H1 (cell line): ENCODE measurements around the gene AIRE. TPM values are rescaled to one million over a fixed set of nuclear protein-coding genes. Genes with fewer than 3 reads are reported as not detected.

Experiments used
- CTCF ChIA-PET: fragments of 300-600 bp; sonication (Branson Sonifier 250); formaldehyde crosslinking; loops from one replicate; lab custom pipeline; 2021; ENCODE audit not compliant: partially characterized antibody; lab: Charles Lee
- POLR2A ChIA-PET: fragments of 300-600 bp; sonication (Branson Sonifier 250); formaldehyde crosslinking; loops from one replicate; lab custom pipeline; 2021; ENCODE audit warnings: inconsistent platforms; ENCODE audit not compliant: partially characterized antibody; lab: Charles Lee
- DNase-seq, 2 experiments: peaks; one replicate each; pipeline versions ENCODE4 v3.0.0 to v3.0.0-alpha.2; 2010 to 2022; ENCODE audit warnings: low spot score in 2 of 2, low read depth in 1 of 2, mixed read lengths in 1 of 2
- FAIRE-seq: peaks from 2 replicates; lab custom pipeline; 2011; peaks lifted over from hg19 to GRCh38; lab: Jason Lieb, UNC
- H2AFZ ChIP-seq: 2 replicates; pipeline ENCODE4 v1.8.1; 2012; ENCODE audit warnings: low read length, inconsistent platforms
- H2AK5ac ChIP-seq: 2 replicates; pipeline ENCODE4 v1.6.1; 2013; ENCODE audit warnings: low read depth, low read length
- H2BK120ac ChIP-seq: replicated peaks from 2 replicates; pipeline ENCODE3; 2013; ENCODE audit warnings: low read depth, low read length, inconsistent platforms
- H2BK12ac ChIP-seq: 2 replicates; pipeline ENCODE4 v1.6.1; 2013; ENCODE audit warnings: low read depth, low read length
- H2BK15ac ChIP-seq: 2 replicates; pipeline ENCODE4 v1.6.1; 2013; ENCODE audit warnings: low read length
- H2BK20ac ChIP-seq: 2 replicates; pipeline ENCODE4 v1.6.1; 2013; ENCODE audit warnings: low read length
- H2BK5ac ChIP-seq: 2 replicates; pipeline ENCODE4 v1.6.1; 2013; ENCODE audit warnings: low read depth, low read length
- H3K14ac ChIP-seq: 2 replicates; pipeline ENCODE4 v1.6.1; 2013; ENCODE audit warnings: inconsistent platforms; ENCODE audit not compliant: insufficient read length
- H3K18ac ChIP-seq: 2 replicates; pipeline ENCODE4 v1.6.1; 2013; ENCODE audit warnings: low read length; ENCODE audit errors: extremely low read depth
- H3K23ac ChIP-seq: 2 replicates; pipeline ENCODE4 v1.6.1; 2013; ENCODE audit warnings: inconsistent platforms; ENCODE audit not compliant: insufficient read length
- H3K23me2 ChIP-seq: 2 replicates; pipeline ENCODE4 v1.6.1; 2013; ENCODE audit warnings: low read depth, low read length
- H3K27ac ChIP-seq: 2 replicates; pipeline ENCODE4 v1.6.1; 2011; ENCODE audit warnings: low read depth, low read length, inconsistent platforms
- H3K27me3 ChIP-seq, 4 experiments: replicated peaks in 1 of 4; 1 replicate in 1 of 4; 2 replicates in 3 of 4; pipeline versions ENCODE4 v1.6.1 to v1.8.1; 2011 to 2013; ENCODE audit warnings: low read length in 3 of 4, mild to moderate bottlenecking in 3 of 4, inconsistent platforms in 2 of 4, mixed read lengths in 2 of 4, moderate library complexity in 1 of 4; ENCODE audit not compliant: control insufficient read depth in 3 of 4, insufficient read depth in 3 of 4; ENCODE audit errors: extremely low read depth in 1 of 4
- H3K36me3 ChIP-seq, 4 experiments: 2 replicates each; pipeline versions ENCODE4 v1.6.1 to v1.8.1; 2011 to 2013; ENCODE audit warnings: mild to moderate bottlenecking in 4 of 4, low read length in 3 of 4, moderate library complexity in 2 of 4, control low read depth in 1 of 4, inconsistent platforms in 1 of 4; ENCODE audit not compliant: insufficient read depth in 4 of 4, control insufficient read depth in 2 of 4
- H3K4ac ChIP-seq: replicated peaks from 2 replicates; pipeline ENCODE3; 2013; ENCODE audit warnings: low read length, low read depth, mixed read lengths, inconsistent platforms; ENCODE audit not compliant: insufficient read length
- H3K4me1 ChIP-seq, 4 experiments: replicated peaks in 1 of 4; 1 replicate in 1 of 4; 2 replicates in 3 of 4; pipeline versions ENCODE4 v1.6.1 to v1.8.1; 2011 to 2013; ENCODE audit warnings: low read length in 3 of 4, inconsistent platforms in 2 of 4, mixed read lengths in 1 of 4; ENCODE audit not compliant: insufficient read depth in 4 of 4, control insufficient read depth in 3 of 4
- H3K4me2 ChIP-seq, 2 experiments: 2 replicates each; pipeline versions ENCODE4 v1.6.1 to v1.8.1; 2011 to 2013; ENCODE audit warnings: low read depth in 2 of 2, low read length in 2 of 2, control low read depth in 1 of 2, inconsistent platforms in 1 of 2, mild to moderate bottlenecking in 1 of 2; ENCODE audit not compliant: insufficient read depth in 1 of 2
- H3K4me3 ChIP-seq, 4 experiments: fragments of 200-600, 300-600 bp in 1 of 4; sonication (generic), shearing (Covaris generic), sonication (Bioruptor Twin) in 1 of 4; 2 replicates each; pipeline versions ENCODE4 v1.5.1 to v1.8.1; 2011 to 2016; ENCODE audit warnings: low read length in 4 of 4, low read depth in 3 of 4, control low read depth in 2 of 4, inconsistent platforms in 2 of 4, mild to moderate bottlenecking in 2 of 4, mixed read lengths in 1 of 4, moderate library complexity in 1 of 4; ENCODE audit not compliant: insufficient read depth in 2 of 4; ENCODE audit errors: extremely low read depth in 1 of 4
- H3K56ac ChIP-seq: replicated peaks from 2 replicates; pipeline ENCODE3; 2013; ENCODE audit warnings: low read depth, mild to moderate bottlenecking, mixed read lengths, low read length, inconsistent platforms; ENCODE audit not compliant: insufficient read length
- H3K79me1 ChIP-seq: 2 replicates; pipeline ENCODE4 v1.6.1; 2013; ENCODE audit warnings: low read depth, low read length, control low read depth
- H3K79me2 ChIP-seq, 2 experiments: 2 replicates each; pipeline versions ENCODE4 v1.6.1 to v1.8.1; 2012 to 2013; ENCODE audit warnings: low read length in 2 of 2, mild to moderate bottlenecking in 2 of 2, inconsistent platforms in 1 of 2; ENCODE audit not compliant: insufficient read depth in 2 of 2, control insufficient read depth in 1 of 2
- H3K9ac ChIP-seq, 4 experiments: replicated peaks in 1 of 4; 1 replicate in 1 of 4; 2 replicates in 3 of 4; pipeline versions ENCODE4 v1.6.1 to v1.8.1; 2011 to 2013; ENCODE audit warnings: low read depth in 3 of 4, low read length in 3 of 4, control low read depth in 2 of 4, mild to moderate bottlenecking in 2 of 4, moderate library complexity in 2 of 4, inconsistent platforms in 1 of 4; ENCODE audit errors: extremely low read depth in 1 of 4
- H3K9me3 ChIP-seq, 2 experiments: 2 replicates each; pipeline versions ENCODE4 v1.6.1 to v1.8.1; 2012 to 2013; ENCODE audit warnings: mild to moderate bottlenecking in 2 of 2, moderate library complexity in 2 of 2, control low read depth in 1 of 2, inconsistent platforms in 1 of 2, low read depth in 1 of 2, low read length in 1 of 2, mixed read lengths in 1 of 2; ENCODE audit not compliant: insufficient read depth in 2 of 2
- H4K20me1 ChIP-seq, 2 experiments: replicated peaks in 1 of 2; 2 replicates each; pipeline versions ENCODE3 to v1.8.1; 2011 to 2013; ENCODE audit warnings: inconsistent platforms in 2 of 2, low read length in 2 of 2, mild to moderate bottlenecking in 1 of 2; ENCODE audit not compliant: insufficient read depth in 2 of 2, control insufficient read depth in 1 of 2
- H4K5ac ChIP-seq: 2 replicates; pipeline ENCODE4 v1.6.1; 2013; ENCODE audit warnings: low read length, low read depth, mixed read lengths, inconsistent platforms; ENCODE audit not compliant: insufficient read length
- H4K8ac ChIP-seq: 2 replicates; pipeline ENCODE4 v1.8.0; 2013; ENCODE audit warnings: mild to moderate bottlenecking, moderate library complexity, low read length, inconsistent platforms; ENCODE audit not compliant: insufficient read depth; ENCODE audit errors: extremely low read depth
- H4K91ac ChIP-seq: replicated peaks from 2 replicates; pipeline ENCODE3; 2013; ENCODE audit warnings: low read length, mixed read lengths, inconsistent platforms; ENCODE audit not compliant: insufficient read length
- CHD1 ChIP-seq: IDR thresholded peaks from 2 replicates; pipeline ENCODE4 v1.6.1; 2012; ENCODE audit warnings: low read depth, low read length, improper control_type of control experiment
- EZH2 ChIP-seq: fragments of 200-600 bp; sonication (generic); IDR thresholded peaks from 2 replicates; pipeline ENCODE4 v1.7.1; 2012; ENCODE audit warnings: low read depth, mild to moderate bottlenecking, moderate library complexity, low read length, inconsistent platforms; ENCODE audit not compliant: severe bottlenecking
- WGBS, 2 experiments: shearing (Covaris generic) in 1 of 2; methylation state at CpG; one replicate each; pipeline versions ENCODE4 v1.1.6 to v1.1.7; 2013 to 2015; ENCODE audit warnings: low lambda C conversion rate in 2 of 2, mixed read lengths in 2 of 2, inconsistent platforms in 1 of 2, low coverage in 1 of 2, missing lambda C conversion rate in 1 of 2; ENCODE audit not compliant: insufficient replicate concordance in 2 of 2, insufficient coverage in 1 of 2, insufficient read length in 1 of 2; ENCODE audit errors: extremely low coverage in 1 of 2, missing lambda C conversion rate in 1 of 2; 5-methylcytosine and 5-hydroxymethylcytosine counted together
- polyA plus RNA-seq, 7 experiments: library from polyadenylated mRNA; depleted of rRNA in 3 of 7; stranded (reverse) in 5 of 7; unstranded in 2 of 7; fragments of >200 nt in 5 of 7; fragments of 200-250 nt in 2 of 7; gene quantifications; 1 replicate in 5 of 7; 2 replicates in 1 of 7; 4 replicates in 1 of 7; pipeline versions ENCODE4 v1.2.1 to v1.2.3, GENCODE V29; 2011 to 2013; ENCODE audit warnings: missing spikeins in 2 of 7, mixed read lengths in 2 of 7
- total RNA-seq: library from RNA; stranded (reverse); fragmentation: NEBNext Ultra II Directional; extraction: Animal tissue kit (Norgen Biotek cat#: 25700); gene quantifications from 2 replicates; pipeline ENCODE4 v1.2.1, GENCODE V29; 2021

AIRE gene
- total and polyA plus RNA-seq, 2 of the 8 experiments (the other 6 are each of a cell fraction or from before 2014, with no cell fraction given) = 0.09 TPM; not detected in 1

DNA sequence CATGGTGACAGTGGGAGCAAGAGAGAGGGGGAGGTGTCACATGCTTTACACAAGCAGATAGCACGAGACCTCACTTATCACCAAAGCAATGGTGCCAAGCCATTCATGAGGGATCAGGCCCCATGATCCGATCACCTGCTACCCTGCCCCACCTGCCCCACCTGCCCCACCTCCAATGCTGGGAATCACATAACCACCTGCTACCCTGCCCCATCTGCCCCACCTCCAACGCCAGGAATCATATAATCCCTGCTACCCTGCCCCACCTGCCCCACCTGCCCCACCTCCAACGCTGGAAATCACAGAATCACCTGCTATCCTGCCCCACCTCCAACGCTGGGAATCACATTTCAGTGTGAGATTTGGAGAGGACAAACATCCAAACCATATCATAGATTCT, 10.6 kb upstream of the AIRE start:
- Histone ChIP-seq H2BK120ac (no peak overlapping the region), H4K20me1 (no peaks in the 10 kb centered on the region), H3K14ac (no peak overlapping the region), H3K9ac (no peak overlapping the region), H3K79me1 (no peaks in the 10 kb centered on the region), H2BK15ac (peak overlapping the region; percentile 81; the same call in 1 of the 2 replicates), H3K9me3 (no peaks in the 10 kb centered on the region), H3K18ac (no peak overlapping the region), H2BK12ac (no peak overlapping the region), H3K27ac (no peak overlapping the region), H3K4ac (no peak overlapping the region), H2AK5ac (no peak overlapping the region), H3K23me2 (no peaks in the 10 kb centered on the region; the same call in 1 of the 2 replicates), H4K5ac (no peak overlapping the region), H3K27me3 (no peaks in the 10 kb centered on the region), H2BK20ac (0 out of 2 replicates have a peak overlapping the region, but pooled peaks have one; percentile 48), H2AFZ (no peak overlapping the region), H3K4me2 (no peak overlapping the region), H2BK5ac (no peak overlapping the region), H3K4me1 (no peaks in the 10 kb centered on the region; a peak in 2 of 7 replicates), H4K91ac (no peak overlapping the region), H3K36me3 (no peaks in the 10 kb centered on the region), H3K4me3 (no peak overlapping the region), H3K56ac (no peak overlapping the region), H3K23ac (no peak overlapping the region), H4K8ac (no peak overlapping the region), H3K79me2 (no peaks in the 10 kb centered on the region)
- CTCF ChIA-PET = no interaction called here
- DNase-seq (no peak), FAIRE-seq (no peak)
- WGBS, 2 experiments = 85% methylated on average over 5 of the region's 5 CpGs; no CpG with 5 or more reads in 1 of the 2 experiments
- POLR2A ChIA-PET = no interaction called here
- TF ChIP-seq EZH2 = no peak
- no peak for TF ChIP-seq CHD1
